GM12878 (cell line): Measurements from ENCODE around the gene ME1. TPM values are rescaled to one million over a fixed set of nuclear protein-coding genes. Genes with fewer than 3 reads are reported as not detected.

Source experiments
- ATAC-seq: fragments of 200-7000 bp; cut with Tn5 transposase; 3 replicates; pipeline ENCODE4 v1.9.1; 2020; ENCODE audit warnings: mild to moderate bottlenecking, moderate library complexity
- BruUV-seq: library from RNA; stranded (reverse); fragments of 400-500 nt; replicated peaks from 2 replicates; lab custom pipeline; 2021; lab: Mats Ljungman, UMichigan
- CTCF ChIA-PET: fragments of 300-600 bp; sonication (Branson Sonifier 250); formaldehyde crosslinking; extraction: SDS; loops from one replicate; lab custom pipeline; 2021; ENCODE audit warnings: inconsistent platforms; lab: Yijun Ruan, JAX
- POLR2A ChIA-PET: fragments of 350-600 bp; formaldehyde crosslinking; extraction: SDS; loops from one replicate; lab custom pipeline; 2021; ENCODE audit warnings: inconsistent platforms; lab: Charles Lee
- RAD21 ChIA-PET: fragments of 300-600 bp; sonication (Branson Sonifier 250); formaldehyde crosslinking; loops from one replicate; lab custom pipeline; 2023; ENCODE audit warnings: antibody characterized with exemption; ENCODE audit not compliant: unreplicated experiment; lab: Charles Lee
- SMC1A ChIA-PET: fragments of 300-600 bp; sonication (Branson Sonifier 250); formaldehyde crosslinking; loops from one replicate; lab custom pipeline; 2023; ENCODE audit not compliant: unreplicated experiment, uncharacterized antibody; lab: Charles Lee
- DNase-seq: peaks from one replicate; pipeline ENCODE4 v3.0.0-alpha.2; 2011; ENCODE audit warnings: low read depth, low spot score
- FAIRE-seq: peaks from 3 replicates; lab custom pipeline; 2011; peaks lifted over from hg19 to GRCh38; lab: Jason Lieb, UNC
- H2AFZ ChIP-seq: 2 replicates; pipeline ENCODE4 v1.6.0; 2011; ENCODE audit warnings: low read depth, low read length, control low read depth; ENCODE audit not compliant: control insufficient read depth
- H3K27ac ChIP-seq: 2 replicates; pipeline ENCODE4 v1.5.1; 2011; ENCODE audit warnings: control low read depth; ENCODE audit not compliant: control insufficient read depth, insufficient read depth
- H3K27me3 ChIP-seq, 2 experiments: replicated peaks in 1 of 2; 2 replicates each; pipeline versions ENCODE4 v1.6.0 to v1.6.1; 2011; ENCODE audit warnings: low read length in 1 of 2; ENCODE audit not compliant: control insufficient read depth in 2 of 2, insufficient read depth in 2 of 2
- H3K36me3 ChIP-seq, 2 experiments: 2 replicates each; pipeline ENCODE4 v1.5.1; 2011; ENCODE audit warnings: low read length in 1 of 2; ENCODE audit not compliant: control insufficient read depth in 2 of 2, insufficient read depth in 2 of 2
- H3K4me1 ChIP-seq: 2 replicates; pipeline ENCODE4 v1.6.1; 2011; ENCODE audit warnings: mild to moderate bottlenecking, low read length, moderate library complexity, mixed read lengths; ENCODE audit not compliant: control insufficient read depth, insufficient read depth
- H3K4me2 ChIP-seq: 2 replicates; pipeline ENCODE4 v1.6.0; 2011; ENCODE audit warnings: control low read depth; ENCODE audit not compliant: control insufficient read depth, insufficient read depth
- H3K4me3 ChIP-seq: fragments of 200-600 bp; sonication (generic); 2 replicates; pipeline ENCODE4 v1.5.1; 2016
- H3K79me2 ChIP-seq: 2 replicates; pipeline ENCODE4 v1.6.0; 2011; ENCODE audit warnings: low read length; ENCODE audit not compliant: control insufficient read depth, insufficient read depth
- H3K9ac ChIP-seq: 2 replicates; pipeline ENCODE4 v1.8.0; 2011; ENCODE audit warnings: low read length, control low read depth, mixed read lengths; ENCODE audit not compliant: control insufficient read depth, insufficient read depth
- H3K9me3 ChIP-seq: replicated peaks from 3 replicates; pipeline ENCODE4 v1.5.1; 2011; ENCODE audit warnings: mild to moderate bottlenecking, low read length; ENCODE audit not compliant: control insufficient read depth, insufficient read depth
- H4K20me1 ChIP-seq: 2 replicates; pipeline ENCODE4 v1.6.0; 2011; ENCODE audit not compliant: control insufficient read depth, insufficient read depth
- BACH1 ChIP-seq: fragments of 450-650 bp; IDR thresholded peaks from 2 replicates; pipeline ENCODE4 v1.6.1; 2017; ENCODE audit warnings: mild to moderate bottlenecking, borderline replicate concordance
- CEBPB ChIP-seq, 2 experiments: fragments of 150-350 bp in 1 of 2; IDR thresholded peaks; 2 replicates each; pipeline ENCODE4 v1.6.1; 2012 to 2014; ENCODE audit warnings: low read depth in 2 of 2, low read length in 2 of 2, borderline replicate concordance in 1 of 2, inconsistent platforms in 1 of 2
- EZH2 ChIP-seq: IDR thresholded peaks from 2 replicates; pipeline ENCODE4 v1.6.1; 2012; ENCODE audit warnings: low read depth, mild to moderate bottlenecking, control low read depth, inconsistent platforms, low read length, borderline replicate concordance; ENCODE audit not compliant: control insufficient read depth
- HDAC6 ChIP-seq: fragments of 200-600 bp; sonication (generic); IDR thresholded peaks from one replicate; pipeline ENCODE4 v1.8.0; 2017; ENCODE audit warnings: antibody characterized with exemption; ENCODE audit not compliant: unreplicated experiment
- KDM1A ChIP-seq: fragments of 200-600 bp; sonication (generic); IDR thresholded peaks from 2 replicates; pipeline ENCODE4 v1.6.1; 2016; ENCODE audit warnings: borderline replicate concordance
- MAX ChIP-seq: IDR thresholded peaks from 2 replicates; pipeline ENCODE4 v1.6.1; 2012; ENCODE audit warnings: low read depth, low read length, improper control_type of control experiment
- MEF2A ChIP-seq: IDR thresholded peaks from 2 replicates; pipeline ENCODE4 v1.6.1; 2011; ENCODE audit warnings: low read depth, mild to moderate bottlenecking, low read length, moderate library complexity; ENCODE audit not compliant: insufficient read depth
- ZSCAN29 ChIP-seq: fragments of 450-650 bp; IDR thresholded peaks from 2 replicates; pipeline ENCODE4 v1.6.1; 2017; ENCODE audit warnings: mild to moderate bottlenecking, moderate library complexity
- WGBS: methylation state at CpG from one replicate; pipeline ENCODE4 v1.1.6; 2016; ENCODE audit warnings: low lambda C conversion rate; ENCODE audit not compliant: insufficient replicate concordance, insufficient coverage; ENCODE audit errors: missing lambda C conversion rate; 5-methylcytosine and 5-hydroxymethylcytosine counted together
- in situ Hi-C: fragments of 300-500 bp; cut with MboI; formaldehyde crosslinking; loops from 9 replicates; pipeline ENCODE4 v1.14.3; 2018; ENCODE audit warnings: mixed read lengths
- intact Hi-C: fragments of 100-400 bp; cut with micrococcal nuclease; formaldehyde crosslinking; loops from one replicate; pipeline ENCODE4 v1.14.2; 2022; ENCODE audit not compliant: unreplicated experiment
- polyA plus RNA-seq, 11 experiments: library from polyadenylated mRNA; depleted of rRNA in 4 of 11; unstranded in 6 of 11; stranded (reverse) in 5 of 11; fragments of >200 nt; fragmentation: Nextera tagmentation in 4 of 11; fragmentation: Illumina TruSeq in 1 of 11; extraction: Ambion mirVana in 4 of 11; extraction: Trizol in 1 of 11; gene quantifications; 1 replicate in 1 of 11; 2 replicates in 10 of 11; pipeline versions ENCODE4 v1.2.1 to v1.2.3, GENCODE V29; 2011 to 2016; ENCODE audit warnings: inconsistent platforms in 2 of 11, missing spikeins in 2 of 11, low read depth in 1 of 11
- total RNA-seq, 4 experiments: library from RNA; depleted of rRNA in 3 of 4; stranded (reverse); fragments of >200 nt in 3 of 4; fragmentation: Illumina TruSeq in 1 of 4; extraction: Trizol in 1 of 4; gene quantifications; 2 replicates each; pipeline versions ENCODE4 v1.2.1 to v1.2.3, GENCODE V29; 2013 to 2021

ME1 gene
- total and polyA plus RNA-seq, 10 of the 15 experiments (the other 5 are each of a cell fraction or from before 2014, with no cell fraction given) = 3.6 to 11.8 (median 8.4) TPM

GRCh38 chr6:83354747-83355146 lies 76.1 kb downstream of the ME1 start:
- no peaks in the 10 kb centered on the region; the same call in 2 of the 3 replicates for H3K9me3 ChIP-seq
- H3K4me1 ChIP-seq = no peaks in the 10 kb centered on the region
- no peak overlapping the region for H3K27ac ChIP-seq
- H2AFZ ChIP-seq = no peak overlapping the region
- no peaks in the 10 kb centered on the region for H3K79me2 ChIP-seq
- H3K4me2 ChIP-seq = no peak overlapping the region
- ChIA-PET RAD21 (no interaction called here), CTCF (no interaction called here), SMC1A (interaction anchor here (1.4 kb wide), 1 partner anchor 27 kb away, joined by 3 read pairs; no protein-coding TSS in a partner anchor), POLR2A (no interaction called here)
- no peak overlapping the region for H3K9ac ChIP-seq
- H3K4me3 ChIP-seq = no peak overlapping the region
- in situ Hi-C loops (no loop called here), intact Hi-C loops (no loop called here)
- ATAC-seq = no peak
- H3K27me3 ChIP-seq = no peaks in the 10 kb centered on the region
- WGBS = 0% methylated on average over 1 of the region's 1 CpG
- FAIRE-seq = no peak
- H3K36me3 ChIP-seq = no peaks in the 10 kb centered on the region
- TF ChIP-seq MAX (no peak), BACH1 (no peak), ZSCAN29 (no peak), KDM1A (no peak), MEF2A (no peak), EZH2 (no peak), HDAC6 (no peak), CEBPB (IDR thresholded peaks at IDR 0.05; ENCODE audit: borderline replicate concordance in 1 of 2, low read depth in 2 of 2, low read length in 2 of 2) (no peak)
- H4K20me1 ChIP-seq = no peaks in the 10 kb centered on the region
- no peak for DNase-seq
- BruUV-seq = no TSS peak
